Endothelial cell (in vitro differentiated cells): ENCODE data around the gene KCNJ4. TPM values are rescaled to one million over a fixed set of nuclear protein-coding genes. Genes with fewer than 3 reads are reported as not detected.

Experiments used
- DNase-seq: peaks from one replicate; pipeline ENCODE4 v3.0.0; 2021; ENCODE audit warnings: low spot score
- H3K27ac Mint-ChIP-seq: one replicate; pipeline ENCODE4 v1.8.0; 2021; ENCODE audit warnings: mixed read lengths, inconsistent platforms; ENCODE audit not compliant: unreplicated experiment
- H3K27me3 Mint-ChIP-seq: one replicate; pipeline ENCODE4 v1.8.0; 2021; ENCODE audit warnings: mild to moderate bottlenecking, moderate library complexity, mixed read lengths, inconsistent platforms; ENCODE audit not compliant: unreplicated experiment
- H3K36me3 Mint-ChIP-seq: one replicate; pipeline ENCODE4 v1.8.0; 2021; ENCODE audit warnings: mild to moderate bottlenecking, low read depth, mixed read lengths, inconsistent platforms; ENCODE audit not compliant: unreplicated experiment
- H3K4me1 Mint-ChIP-seq: one replicate; pipeline ENCODE4 v1.8.0; 2021; ENCODE audit warnings: mild to moderate bottlenecking, mixed read lengths, inconsistent platforms; ENCODE audit not compliant: unreplicated experiment
- H3K4me3 Mint-ChIP-seq: one replicate; pipeline ENCODE4 v1.8.0; 2021; ENCODE audit warnings: mild to moderate bottlenecking, mixed read lengths, inconsistent platforms; ENCODE audit not compliant: unreplicated experiment
- H3K9me3 Mint-ChIP-seq: one replicate; pipeline ENCODE4 v1.8.0; 2021; ENCODE audit warnings: mixed read lengths, inconsistent platforms; ENCODE audit not compliant: unreplicated experiment
- CTCF ChIP-seq: fragments of 200-600 bp; sonication (generic); IDR thresholded peaks from one replicate; pipeline ENCODE4 v1.5.0; 2021; ENCODE audit warnings: antibody characterized with exemption; ENCODE audit not compliant: unreplicated experiment
- total RNA-seq: library from RNA; stranded (reverse); fragmentation: NEBNext Ultra II Directional; extraction: Animal tissue kit (Norgen Biotek cat#: 25700); gene quantifications from one replicate; pipeline ENCODE4 v1.2.1, GENCODE V29; 2021; ENCODE audit not compliant: unreplicated experiment

KCNJ4 gene
- total RNA-seq, 1 donor from 2014 or later: 0.21 TPM

- Mint-ChIP-seq H3K36me3 (peaks cover 6% of the 10 kb centered on the region), H3K27ac (no peak overlapping the region), H3K9me3 (no peaks in the 10 kb centered on the region), H3K4me1 (peaks cover 2% of the 10 kb centered on the region), H3K4me3 (no peak overlapping the region), H3K27me3 (peaks cover 27% of the 10 kb centered on the region)
- TF ChIP-seq CTCF: no peak
- DNase-seq: no peak
Measured at GRCh38 chr22:38453996-38454352, 1.0 kb downstream of the KCNJ4 start.

GRCh38 chr22:38453066-38453672 lies 1.8 kb downstream of the KCNJ4 start:
- Mint-ChIP-seq H3K4me3 (peak overlapping the region; percentile 76), H3K36me3 (peaks cover 6% of the 10 kb centered on the region), H3K27ac (no peak overlapping the region), H3K9me3 (no peaks in the 10 kb centered on the region), H3K4me1 (peaks cover 2% of the 10 kb centered on the region), H3K27me3 (peaks cover 23% of the 10 kb centered on the region)
- TF ChIP-seq CTCF: no peak
- DNase-seq: no peak

- Mint-ChIP-seq H3K9me3 (no peaks in the 10 kb centered on the region), H3K27me3 (peaks cover 19% of the 10 kb centered on the region), H3K27ac (no peak overlapping the region), H3K4me3 (no peak overlapping the region), H3K4me1 (peaks cover 2% of the 10 kb centered on the region), H3K36me3 (peaks cover 6% of the 10 kb centered on the region)
- DNase-seq: no peak
- TF ChIP-seq CTCF: no peak
Measured at GRCh38 chr22:38452373-38453065, 2.5 kb downstream of the KCNJ4 start.

- Mint-ChIP-seq H3K27ac (no peak overlapping the region), H3K36me3 (peaks cover 6% of the 10 kb centered on the region), H3K27me3 (peaks cover 18% of the 10 kb centered on the region), H3K9me3 (no peaks in the 10 kb centered on the region), H3K4me1 (peaks cover 2% of the 10 kb centered on the region), H3K4me3 (no peak overlapping the region)
- no peak for TF ChIP-seq CTCF
- DNase-seq: no peak
Measured at GRCh38 chr22:38451864-38452263, 3.1 kb downstream of the KCNJ4 start.

GRCh38 chr22:38451404-38451803 lies 3.6 kb downstream of the KCNJ4 start:
- H3K4me1 Mint-ChIP-seq: peaks cover 2% of the 10 kb centered on the region
- H3K4me3 Mint-ChIP-seq: no peak overlapping the region
- no peak for DNase-seq
- no peak for TF ChIP-seq CTCF
- no peak overlapping the region for H3K27ac Mint-ChIP-seq
- no peaks in the 10 kb centered on the region for H3K9me3 Mint-ChIP-seq
- peaks cover 6% of the 10 kb centered on the region for H3K36me3 Mint-ChIP-seq
- peaks cover 18% of the 10 kb centered on the region for H3K27me3 Mint-ChIP-seq
